GM12874 (cell line): Measurements from ENCODE around the gene HRH4.

ENCODE experiments used
- TF ChIP-seq, protein P1 (sequence below): IDR thresholded peaks from 2 replicates; pipeline ENCODE4 v1.5.1; 2011; ENCODE audit warnings: low read depth, mild to moderate bottlenecking, control low read depth, low read length, moderate library complexity; ENCODE audit not compliant: insufficient read depth

Gene HRH4

DNA sequence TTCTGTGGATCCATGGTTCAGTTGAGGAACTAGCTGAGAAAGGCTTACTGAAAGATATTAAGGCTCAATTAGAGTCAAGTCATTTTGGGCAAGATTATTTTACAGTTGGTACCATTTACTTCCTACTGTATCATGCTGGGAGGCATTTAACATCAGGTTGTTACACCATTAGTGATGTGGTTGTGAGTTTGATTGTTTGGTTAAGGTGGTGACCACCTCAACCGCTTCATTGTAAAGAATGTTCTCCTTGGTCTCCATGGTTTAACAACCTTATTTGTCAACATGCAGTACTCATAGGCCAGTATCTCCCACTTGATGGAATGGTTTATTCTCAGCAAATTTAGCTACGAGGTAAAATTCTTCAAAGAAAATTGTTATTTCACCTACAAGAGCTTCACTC, 34.1 kb downstream of the HRH4 start:
- TF ChIP-seq, protein P1, sequence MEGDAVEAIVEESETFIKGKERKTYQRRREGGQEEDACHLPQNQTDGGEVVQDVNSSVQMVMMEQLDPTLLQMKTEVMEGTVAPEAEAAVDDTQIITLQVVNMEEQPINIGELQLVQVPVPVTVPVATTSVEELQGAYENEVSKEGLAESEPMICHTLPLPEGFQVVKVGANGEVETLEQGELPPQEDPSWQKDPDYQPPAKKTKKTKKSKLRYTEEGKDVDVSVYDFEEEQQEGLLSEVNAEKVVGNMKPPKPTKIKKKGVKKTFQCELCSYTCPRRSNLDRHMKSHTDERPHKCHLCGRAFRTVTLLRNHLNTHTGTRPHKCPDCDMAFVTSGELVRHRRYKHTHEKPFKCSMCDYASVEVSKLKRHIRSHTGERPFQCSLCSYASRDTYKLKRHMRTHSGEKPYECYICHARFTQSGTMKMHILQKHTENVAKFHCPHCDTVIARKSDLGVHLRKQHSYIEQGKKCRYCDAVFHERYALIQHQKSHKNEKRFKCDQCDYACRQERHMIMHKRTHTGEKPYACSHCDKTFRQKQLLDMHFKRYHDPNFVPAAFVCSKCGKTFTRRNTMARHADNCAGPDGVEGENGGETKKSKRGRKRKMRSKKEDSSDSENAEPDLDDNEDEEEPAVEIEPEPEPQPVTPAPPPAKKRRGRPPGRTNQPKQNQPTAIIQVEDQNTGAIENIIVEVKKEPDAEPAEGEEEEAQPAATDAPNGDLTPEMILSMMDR, result no peak

DNA sequence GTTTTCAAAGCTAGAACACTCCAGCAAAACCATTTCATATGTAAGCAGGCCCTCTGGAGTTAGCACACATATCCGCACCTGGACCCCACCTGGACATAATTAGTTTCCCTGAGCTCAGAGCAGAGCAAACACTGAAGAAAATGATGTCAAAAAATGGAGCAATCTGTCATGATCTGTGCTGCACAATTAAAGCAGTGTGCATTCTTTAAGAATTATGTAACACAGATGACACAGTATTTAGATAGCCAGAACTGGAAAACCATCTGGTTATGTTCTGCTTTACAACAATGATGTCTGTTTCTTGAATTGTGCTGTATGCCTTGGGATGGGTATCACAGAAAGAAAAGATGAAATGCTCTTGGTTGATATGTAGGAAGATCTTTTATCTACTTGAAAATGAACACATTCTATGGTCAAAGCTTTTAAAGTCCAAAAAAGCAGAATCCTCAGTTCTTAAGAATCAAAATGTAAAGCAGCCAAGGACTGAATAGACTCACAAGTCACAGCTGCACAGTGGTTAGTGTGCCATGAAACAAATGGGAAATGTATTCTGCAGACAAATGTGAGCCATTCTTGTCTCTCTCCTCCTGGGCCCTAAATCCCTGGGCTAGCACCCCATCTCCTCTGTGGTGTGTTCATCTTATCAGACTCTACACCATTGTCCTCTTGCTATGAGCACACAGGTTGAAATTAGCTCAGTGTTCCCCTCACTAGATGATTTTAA, 36.8 kb downstream of the HRH4 start:
- TF ChIP-seq, protein P1, result no peak

DNA sequence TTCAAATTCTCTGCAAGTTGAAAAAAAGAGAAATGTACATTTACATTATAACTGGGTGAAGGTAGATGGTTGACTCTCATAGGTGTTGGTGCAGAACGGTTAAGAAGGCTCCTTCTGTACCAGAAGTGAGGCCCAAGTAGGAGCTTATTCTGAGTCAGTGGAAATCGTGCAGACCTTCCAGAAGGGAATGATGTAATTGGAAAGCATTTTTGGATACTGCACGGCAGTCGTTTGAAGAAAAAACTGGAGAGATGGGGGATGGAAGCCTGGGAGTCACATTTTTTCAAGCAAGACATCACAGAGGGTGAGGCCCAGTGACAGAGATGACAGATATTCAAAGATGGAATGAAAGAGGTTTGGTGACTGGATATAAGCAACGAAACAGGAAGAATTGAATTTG, 39.4 kb downstream of the HRH4 start:
- TF ChIP-seq, protein P1, result no peak

DNA sequence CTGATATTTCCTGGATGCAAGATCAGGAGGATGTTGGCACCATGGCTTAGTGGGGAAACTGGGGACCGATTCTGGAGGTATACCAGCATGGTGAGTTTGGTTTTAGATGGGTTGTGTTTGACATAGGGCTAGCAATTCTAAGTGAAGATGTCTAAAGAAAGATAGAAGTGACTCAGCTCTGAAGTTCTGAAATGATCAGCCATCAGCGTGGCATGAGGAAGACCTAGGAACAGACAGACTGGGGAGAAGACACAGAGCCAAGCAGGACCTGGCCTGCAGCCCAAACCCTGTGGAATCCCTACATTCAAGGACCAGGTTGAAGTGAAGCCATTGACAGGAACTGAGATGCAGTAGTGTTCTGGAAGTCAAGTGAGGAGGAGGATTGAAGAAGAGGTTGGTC, 39.8 kb downstream of the HRH4 start:
- TF ChIP-seq, protein P1, result no peak

DNA sequence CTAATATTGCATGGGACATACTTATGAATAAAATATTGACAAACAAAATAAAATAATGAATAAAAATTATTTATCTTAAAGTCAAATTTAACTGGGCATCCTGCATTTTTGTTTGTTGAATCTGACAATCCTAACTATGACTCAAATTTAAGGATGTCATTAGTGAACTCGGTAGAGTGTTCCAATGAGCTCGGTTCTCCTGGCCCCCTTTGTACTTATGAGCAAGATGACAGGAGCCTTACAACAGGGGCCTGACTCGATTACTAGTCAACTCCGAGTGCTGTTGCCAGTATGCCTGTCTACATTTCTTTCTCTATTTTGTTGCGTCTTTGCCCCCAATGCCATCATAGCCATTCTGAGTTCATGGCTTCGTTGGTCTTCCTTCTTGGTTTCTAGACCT, 40.3 kb downstream of the HRH4 start:
- TF ChIP-seq, protein P1, result no peak

DNA sequence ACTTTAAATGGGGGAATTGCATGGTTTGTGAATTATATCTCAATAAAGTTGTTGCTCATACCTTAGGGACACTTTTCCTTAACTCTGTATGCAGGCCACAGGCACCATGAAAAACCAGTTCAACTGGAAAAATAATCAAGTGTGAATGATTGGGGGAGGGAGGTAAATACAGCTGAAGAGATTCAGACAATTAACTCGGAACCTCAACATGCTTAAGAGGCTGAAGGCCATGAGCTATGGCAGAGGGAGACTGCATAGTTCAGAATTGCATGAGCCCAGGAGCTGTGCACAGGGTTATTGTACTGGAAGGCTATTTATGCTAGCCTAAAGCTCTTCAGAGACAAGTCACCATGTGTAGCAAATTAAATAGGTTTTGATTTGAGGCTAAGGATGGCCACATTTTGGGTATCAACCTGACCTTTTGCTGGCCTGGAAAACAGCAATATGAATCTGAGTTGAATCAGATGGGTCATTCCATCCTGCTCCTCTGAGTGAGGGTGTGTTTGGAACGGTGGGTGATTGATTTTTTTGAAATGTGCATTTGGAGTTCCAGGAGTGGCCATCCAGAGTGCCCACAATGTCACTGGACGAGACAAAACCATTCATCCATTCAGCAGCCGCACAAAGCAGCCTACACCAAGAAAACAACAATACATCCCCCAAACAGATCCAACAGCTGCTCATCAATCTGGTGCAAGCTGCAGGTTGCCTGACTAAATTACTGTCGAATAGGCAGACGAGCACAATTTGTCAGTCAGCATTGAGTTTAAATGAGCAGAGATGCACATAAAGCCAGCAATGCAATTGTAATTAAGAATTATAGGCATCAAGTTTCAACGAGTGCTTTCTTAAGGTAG, 42.5 kb downstream of the HRH4 start:
- TF ChIP-seq, protein P1, result no peak

DNA sequence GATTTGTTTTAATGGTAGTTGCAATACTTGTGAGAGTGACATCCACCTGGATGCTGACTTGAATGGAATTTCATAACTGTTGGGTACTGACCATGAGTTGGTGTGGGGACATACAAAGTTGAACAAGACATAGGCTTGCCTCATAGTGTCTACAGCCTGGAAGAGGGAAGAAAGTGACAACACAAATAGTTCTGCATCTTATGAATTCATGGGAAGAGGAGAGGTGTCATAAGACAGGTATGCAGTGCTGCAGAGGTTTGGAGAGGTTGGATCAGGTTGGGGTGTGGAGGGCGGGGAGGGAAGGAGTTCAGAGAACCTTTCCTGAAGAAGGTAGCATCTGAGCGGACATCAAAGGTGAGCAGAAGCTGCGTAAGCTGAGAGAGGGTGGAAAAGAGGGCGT, 44.0 kb downstream of the HRH4 start:
- TF ChIP-seq, protein P1, result no peak
